Transverse colon (tissue), 4 donors: ENCODE measurements around the gene ANKH. TPM values are rescaled to one million over a fixed set of nuclear protein-coding genes. Genes with fewer than 3 reads are reported as not detected.

Source experiments
- DNase-seq: peaks from one replicate; pipeline ENCODE4 v3.0.0-alpha.2; 2019
- H3K27ac ChIP-seq, 4 donors: fragments of 200-600 bp; sonication (generic); 2 replicates each; pipeline ENCODE4 v1.5.1; 2016 to 2018; ENCODE audit warnings: inconsistent platforms in 4 of 4
- H3K27me3 ChIP-seq: fragments of 200-600 bp; sonication (generic); 2 replicates; pipeline ENCODE4 v1.5.1; 2017; ENCODE audit warnings: inconsistent platforms
- H3K36me3 ChIP-seq, 4 donors: fragments of 200-600 bp; sonication (generic); 2 replicates each; pipeline ENCODE4 v1.5.1; 2017 to 2019; ENCODE audit warnings: inconsistent platforms in 4 of 4
- H3K4me1 ChIP-seq, 4 donors: fragments of 200-600 bp; sonication (generic); 2 replicates each; pipeline ENCODE4 v1.5.1; 2017 to 2020; ENCODE audit warnings: inconsistent platforms in 4 of 4
- H3K4me3 ChIP-seq, 4 donors: fragments of 200-600 bp; sonication (generic); 1 replicate in 1 of 4; 2 replicates in 3 of 4; pipeline versions ENCODE4 v1.5.1 to v1.6.1; 2017 to 2019; ENCODE audit warnings: inconsistent platforms in 4 of 4
- H3K9me3 ChIP-seq, 2 donors: fragments of 200-600 bp; sonication (generic); 2 replicates each; pipeline ENCODE4 v1.5.1; 2017 to 2019; ENCODE audit warnings: inconsistent platforms in 2 of 2
- CTCF ChIP-seq, 5 experiments: fragments of 200-600 bp in 3 of 5; fragments of 450-650 bp in 2 of 5; sonication (generic) in 3 of 5; IDR thresholded peaks; 1 replicate in 2 of 5; 2 replicates in 3 of 5; pipeline ENCODE4 v1.5.1; 2016 to 2017; ENCODE audit warnings: antibody characterized with exemption in 5 of 5, inconsistent platforms in 3 of 5, mild to moderate bottlenecking in 2 of 5, moderate library complexity in 1 of 5
- EP300 ChIP-seq: sonication (generic); formaldehyde crosslinking; IDR thresholded peaks from one replicate; pipeline ENCODE4 v1.6.1; 2017; ENCODE audit warnings: antibody characterized with exemption, low read depth
- POLR2A ChIP-seq: fragments of 450-650 bp; IDR thresholded peaks from one replicate; pipeline ENCODE4 v1.6.1; 2016; ENCODE audit warnings: antibody characterized with exemption, mild to moderate bottlenecking, moderate library complexity
- POLR2AphosphoS5 ChIP-seq, 3 donors: sonication (generic); formaldehyde crosslinking; IDR thresholded peaks; one replicate each; pipeline ENCODE4 v1.6.1; 2016; ENCODE audit warnings: antibody characterized with exemption in 3 of 3
- WGBS, 2 donors: methylation state at CpG; one replicate each; pipeline ENCODE4 v1.1.5; 2018; ENCODE audit warnings: low coverage in 1 of 2; 5-methylcytosine and 5-hydroxymethylcytosine counted together
- in situ Hi-C, 4 donors: fragments of 200-750 bp; cut with MboI; loops; one replicate each; pipeline versions ENCODE4 v1.15.0 to v1.15.1; 2017; ENCODE audit warnings: low sequenced_read_pairs in 3 of 4, low pct_ligation_motif_present in 1 of 4, low pct_unique_long_range_greater_than_20kb in 1 of 4
- intact Hi-C: fragments of 100-400 bp; cut with DNase I; formaldehyde crosslinking; loops from one replicate; pipeline ENCODE4 v1.15.1; 2023; ENCODE audit warnings: low total_unique reads
- total RNA-seq, 4 donors: library from RNA; depleted of rRNA; stranded (reverse); fragments of >200 nt; gene quantifications; one replicate each; pipeline ENCODE4 v1.1.0, GENCODE V29; 2016

ANKH gene
- total RNA-seq, 4 donors from 2014 or later, result 24.7 to 96.5 (median 69.4) TPM

- intact Hi-C loops, result no loop called here
- Histone ChIP-seq H3K36me3 (no peaks in the 10 kb centered on the region), H3K27ac (no peak overlapping the region), H3K27me3 (no peaks in the 10 kb centered on the region), H3K4me3 (no peak overlapping the region), H3K9me3 (no peaks in the 10 kb centered on the region), H3K4me1 (no peaks in the 10 kb centered on the region)
- TF ChIP-seq EP300, result no peak
- TF ChIP-seq CTCF (IDR thresholded peaks at IDR 0.05), result no peak
- no peak for TF ChIP-seq POLR2A
- TF ChIP-seq POLR2AphosphoS5 (IDR thresholded peaks at IDR 0.05), result no peak
- 86 to 92% methylated on average over 6 to 7 of the region's 7 CpGs for WGBS, 2 donors
- DNase-seq, result no peak
- in situ Hi-C loops, result no loop called here
Observed at GRCh38 chr5:14912206-14912605, 40.6 kb upstream of the ANKH start.

GRCh38 chr5:14909369-14909768 lies 37.8 kb upstream of the ANKH start:
- no peak overlapping the region for H3K4me3 ChIP-seq
- intact Hi-C loops (no loop called here), in situ Hi-C loops (no loop called here)
- no peak overlapping the region for H3K27ac ChIP-seq
- no peaks in the 10 kb centered on the region for H3K27me3 ChIP-seq
- DNase-seq, result no peak
- H3K36me3 ChIP-seq, result no peaks in the 10 kb centered on the region
- 78 to 94% methylated on average over 1 to 2 of the region's 2 CpGs for WGBS, 2 donors
- TF ChIP-seq POLR2A (no peak), POLR2AphosphoS5 (IDR thresholded peaks at IDR 0.05) (no peak), CTCF (IDR thresholded peaks at IDR 0.05) (no peak), EP300 (no peak)
- H3K4me1 ChIP-seq, result no peaks in the 10 kb centered on the region
- no peaks in the 10 kb centered on the region for H3K9me3 ChIP-seq

- DNase-seq, result no peak
- no peaks in the 10 kb centered on the region for H3K36me3 ChIP-seq
- in situ Hi-C loops, result no loop called here
Observed at GRCh38 chr5:14908172-14908571, 36.6 kb upstream of the ANKH start.

GRCh38 chr5:14906628-14907027 lies 35.0 kb upstream of the ANKH start:
- H3K9me3 ChIP-seq, result no peaks in the 10 kb centered on the region
- H3K4me1 ChIP-seq, result no peaks in the 10 kb centered on the region
- 87 to 100% methylated on average over 1 to 3 of the region's 3 CpGs for WGBS, 2 donors
- H3K27me3 ChIP-seq, result no peaks in the 10 kb centered on the region
- intact Hi-C loops, result no loop called here
- TF ChIP-seq POLR2A, result no peak
- no peak for TF ChIP-seq POLR2AphosphoS5 (IDR thresholded peaks at IDR 0.05)
- TF ChIP-seq EP300, result no peak
- TF ChIP-seq CTCF (IDR thresholded peaks at IDR 0.05), result no peak
- in situ Hi-C loops, result no loop called here
- no peak overlapping the region for H3K4me3 ChIP-seq
- DNase-seq, result no peak
- H3K36me3 ChIP-seq, result no peaks in the 10 kb centered on the region
- H3K27ac ChIP-seq, result no peak overlapping the region

More at GRCh38 chr5:14908172-14908571, 36.6 kb upstream of the ANKH start:
- TF ChIP-seq EP300, result no peak
- TF ChIP-seq POLR2A, result no peak
- TF ChIP-seq CTCF (IDR thresholded peaks at IDR 0.05), result no peak
- TF ChIP-seq POLR2AphosphoS5 (IDR thresholded peaks at IDR 0.05), result no peak
- intact Hi-C loops, result no loop called here
- Histone ChIP-seq H3K4me1 (no peaks in the 10 kb centered on the region), H3K9me3 (no peaks in the 10 kb centered on the region), H3K4me3 (no peak overlapping the region), H3K27ac (no peak overlapping the region), H3K27me3 (no peaks in the 10 kb centered on the region)
- 37 to 66% methylated on average over 2 to 6 of the region's 6 CpGs for WGBS, 2 donors
